Retinal pigment epithelial cell (primary cell): ENCODE data around the gene CRTC1.

Experiments
- DNase-seq: peaks from one replicate; pipeline ENCODE4 v3.0.0-alpha.2; 2010; ENCODE audit warnings: low read depth
- H3K4me3 ChIP-seq: 2 replicates; pipeline ENCODE4 v1.5.1; 2011; ENCODE audit warnings: mild to moderate bottlenecking, low read length, control low read depth, moderate library complexity
- TF ChIP-seq, protein P1 (sequence below): conservative IDR thresholded peaks from 2 replicates; pipeline ENCODE4 v1.5.1; 2011; ENCODE audit warnings: low read depth, low read length, control low read depth, inconsistent platforms

Gene CRTC1

DNA sequence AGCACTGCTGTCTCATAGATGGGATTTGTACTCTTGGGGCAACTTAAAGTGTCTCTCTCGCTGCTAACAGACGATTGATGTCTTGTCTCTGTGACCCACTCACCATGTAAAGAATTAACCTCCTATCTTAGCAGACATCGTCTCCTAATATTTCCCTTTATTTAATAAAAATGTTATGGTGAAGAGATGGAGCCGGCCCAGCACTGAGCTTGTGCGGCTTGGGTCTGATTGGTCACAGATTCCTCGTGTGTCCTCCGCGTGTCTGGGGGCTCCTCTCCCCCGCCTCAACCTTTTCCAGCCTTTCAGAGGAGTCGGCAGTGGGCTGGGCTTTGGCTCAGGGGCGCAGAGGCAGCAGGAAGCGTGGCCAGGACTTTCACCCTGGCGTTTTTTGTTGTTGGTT lies 13.2 kb upstream of the CRTC1 start:
- TF ChIP-seq, protein P1, sequence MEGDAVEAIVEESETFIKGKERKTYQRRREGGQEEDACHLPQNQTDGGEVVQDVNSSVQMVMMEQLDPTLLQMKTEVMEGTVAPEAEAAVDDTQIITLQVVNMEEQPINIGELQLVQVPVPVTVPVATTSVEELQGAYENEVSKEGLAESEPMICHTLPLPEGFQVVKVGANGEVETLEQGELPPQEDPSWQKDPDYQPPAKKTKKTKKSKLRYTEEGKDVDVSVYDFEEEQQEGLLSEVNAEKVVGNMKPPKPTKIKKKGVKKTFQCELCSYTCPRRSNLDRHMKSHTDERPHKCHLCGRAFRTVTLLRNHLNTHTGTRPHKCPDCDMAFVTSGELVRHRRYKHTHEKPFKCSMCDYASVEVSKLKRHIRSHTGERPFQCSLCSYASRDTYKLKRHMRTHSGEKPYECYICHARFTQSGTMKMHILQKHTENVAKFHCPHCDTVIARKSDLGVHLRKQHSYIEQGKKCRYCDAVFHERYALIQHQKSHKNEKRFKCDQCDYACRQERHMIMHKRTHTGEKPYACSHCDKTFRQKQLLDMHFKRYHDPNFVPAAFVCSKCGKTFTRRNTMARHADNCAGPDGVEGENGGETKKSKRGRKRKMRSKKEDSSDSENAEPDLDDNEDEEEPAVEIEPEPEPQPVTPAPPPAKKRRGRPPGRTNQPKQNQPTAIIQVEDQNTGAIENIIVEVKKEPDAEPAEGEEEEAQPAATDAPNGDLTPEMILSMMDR: no peak
- no peak overlapping the region for H3K4me3 ChIP-seq
- no peak for DNase-seq

DNA sequence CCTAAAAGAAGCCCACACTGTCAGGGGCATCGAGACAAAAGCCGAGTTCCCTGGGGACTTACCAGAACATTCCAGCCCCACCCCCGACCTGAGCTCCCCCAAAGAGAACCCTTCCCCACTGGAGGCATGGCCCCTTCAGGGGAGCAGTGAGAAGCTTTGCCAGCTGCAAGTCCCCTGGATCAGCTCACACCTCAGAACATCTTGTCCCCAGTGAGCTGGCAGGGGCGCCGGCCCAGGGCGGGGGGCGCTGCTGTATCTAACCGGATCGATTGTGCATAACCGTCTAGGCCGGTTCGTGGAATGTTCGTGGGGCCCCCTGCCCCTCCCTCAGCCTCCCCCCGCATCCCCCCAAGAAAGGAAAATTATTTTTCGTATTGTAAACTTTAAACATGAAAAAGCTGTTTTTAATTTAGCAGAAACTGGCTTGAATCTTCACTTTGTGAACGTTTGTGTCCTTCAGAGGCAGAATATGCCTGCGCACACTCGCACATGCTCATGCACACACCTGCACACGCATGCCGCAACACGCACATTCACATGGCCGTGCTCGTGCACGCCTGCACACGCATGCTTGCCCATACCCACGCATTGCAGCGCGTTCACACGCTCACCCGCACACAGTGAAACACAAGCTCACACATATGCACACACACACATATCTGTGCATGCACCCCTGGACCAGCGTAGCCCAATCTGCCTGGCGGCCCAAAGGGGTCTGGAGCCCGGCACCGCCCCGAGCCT lies 12.0 kb upstream of the CRTC1 start:
- no peak for DNase-seq
- TF ChIP-seq, protein P1: no peak
- H3K4me3 ChIP-seq: no peak overlapping the region

DNA sequence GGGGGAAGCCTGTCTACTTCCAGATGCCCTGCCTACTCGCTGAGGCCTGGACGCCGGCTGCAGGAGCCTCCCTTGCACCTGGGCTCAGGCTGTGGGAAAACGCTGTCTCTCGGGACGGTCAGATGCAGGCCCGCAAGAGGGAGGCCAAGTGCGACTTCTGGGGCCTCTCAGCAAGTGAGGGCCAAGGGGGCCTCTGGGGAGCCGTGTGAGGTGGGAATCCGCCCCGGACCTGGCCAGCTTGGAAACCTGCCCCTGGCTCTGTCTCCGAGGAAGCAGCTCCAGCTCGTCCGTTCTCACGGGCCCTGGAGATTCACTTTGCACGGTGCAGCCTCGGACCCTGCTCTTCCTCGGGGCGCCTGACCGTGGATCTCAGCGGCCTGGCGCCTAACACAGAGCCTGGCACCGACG lies 11.4 kb upstream of the CRTC1 start:
- H3K4me3 ChIP-seq: no peak overlapping the region
- TF ChIP-seq, protein P1: no peak
- DNase-seq: no peak

DNA sequence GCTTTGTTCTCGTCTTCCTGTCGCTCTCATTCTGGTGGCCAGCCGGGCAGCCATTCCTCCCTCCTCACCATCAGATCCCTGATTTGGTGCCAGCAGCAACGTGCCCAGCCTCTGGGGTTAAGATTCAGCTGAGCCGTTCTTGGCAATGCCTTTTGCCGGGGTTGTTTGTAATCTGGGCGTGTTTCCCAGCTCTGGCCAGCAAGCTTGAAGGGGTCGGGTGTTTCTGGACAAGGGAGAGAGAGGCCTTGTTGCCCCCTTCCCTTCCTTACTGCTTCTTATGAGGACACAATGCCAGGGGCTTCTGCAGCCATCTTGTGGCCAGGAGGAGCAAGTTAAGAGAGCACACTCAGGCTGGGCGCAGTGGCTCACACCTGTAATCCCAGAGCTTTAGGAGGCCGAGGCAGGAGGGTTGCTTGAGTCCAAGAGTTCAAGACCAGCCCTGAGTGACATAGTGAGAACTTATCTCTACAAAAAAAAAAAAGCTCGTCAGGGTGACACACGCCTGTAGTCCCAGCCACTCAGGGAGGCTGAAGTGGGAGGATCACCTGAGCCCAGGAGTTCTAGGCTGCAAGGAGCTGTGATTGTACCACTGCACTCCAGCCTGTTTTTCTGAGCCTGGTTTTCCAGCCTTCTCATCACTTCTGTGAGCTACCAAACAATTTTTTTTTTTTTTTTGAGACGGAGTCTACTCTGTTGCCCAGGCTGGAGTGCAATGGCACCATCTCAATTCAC lies 10.7 kb upstream of the CRTC1 start:
- no peak overlapping the region for H3K4me3 ChIP-seq
- TF ChIP-seq, protein P1: peak; percentile 37
- DNase-seq: no peak

DNA sequence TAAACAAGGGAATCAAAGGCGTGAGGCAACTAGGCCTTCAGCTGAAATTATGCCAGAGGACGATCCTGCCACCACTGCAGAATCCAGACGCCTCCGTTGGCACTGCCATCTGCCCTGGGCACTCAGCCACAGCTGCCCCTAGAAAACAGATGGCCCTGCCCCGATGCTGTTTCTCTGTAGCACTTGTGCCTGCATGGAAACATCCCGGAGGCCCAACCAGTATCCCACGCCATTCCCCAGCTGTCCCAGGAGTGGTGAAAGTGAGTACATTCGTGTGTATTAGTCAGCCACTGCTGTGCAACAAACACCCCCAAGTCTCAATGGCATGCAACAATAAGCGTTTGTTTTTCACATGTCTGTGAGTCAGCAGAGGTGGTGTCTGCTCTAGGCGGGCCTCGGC lies 8.9 kb upstream of the CRTC1 start:
- TF ChIP-seq, protein P1: no peak
- no peak for DNase-seq
- no peak overlapping the region for H3K4me3 ChIP-seq

DNA sequence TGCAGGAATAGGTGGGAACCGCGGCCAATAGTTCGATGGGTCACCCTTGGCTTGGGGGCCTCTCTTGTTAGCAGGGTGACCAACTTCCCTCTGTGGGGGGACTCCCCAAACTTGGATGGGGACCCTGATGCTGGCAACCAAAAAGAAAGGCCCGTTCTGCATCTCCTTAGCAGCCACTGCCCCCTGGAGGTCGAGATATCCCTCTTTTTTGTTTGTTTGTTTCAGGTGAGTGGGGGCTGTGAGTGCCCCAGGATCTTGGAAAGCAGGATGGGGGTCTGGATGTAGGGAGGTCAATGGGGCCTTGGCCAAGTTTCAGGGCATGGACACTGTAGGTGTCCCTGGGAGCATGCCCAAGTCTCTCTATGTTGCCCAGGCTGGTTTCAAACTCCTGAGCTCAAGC lies 7.7 kb upstream of the CRTC1 start:
- no peak for DNase-seq

More for the DNA sequence above, 7.7 kb upstream of the CRTC1 start:
- H3K4me3 ChIP-seq: no peak overlapping the region
- TF ChIP-seq, protein P1: peak; percentile 66
